ENCODE results near the gene IGSF9B. TPM values are rescaled to one million over a fixed set of nuclear protein-coding genes. Genes with fewer than 3 reads are reported as not detected.

Gene IGSF9B
- total RNA-seq, 1 donor from 2014 or later, result 1.3 TPM

- no peaks in the 10 kb centered on the region for H3K9me3 ChIP-seq (ENCODE audit: low read depth)
- H3K36me3 ChIP-seq, result no peaks in the 10 kb centered on the region
- no peaks in the 10 kb centered on the region for H3K4me1 ChIP-seq
- no peak for DNase-seq (ENCODE audit: low spot score)
- no peaks in the 10 kb centered on the region for H4K20me1 ChIP-seq (ENCODE audit: low read depth)
- no peak overlapping the region for H2AFZ ChIP-seq (replicated peaks)
- H3K36me3 Mint-ChIP-seq, result no peaks in the 10 kb centered on the region
- no peaks in the 10 kb centered on the region for H3K79me2 ChIP-seq (ENCODE audit: low read depth)
- peaks cover 8% of the 10 kb centered on the region for H3K4me1 Mint-ChIP-seq
- H3K9me3 Mint-ChIP-seq, result no peaks in the 10 kb centered on the region
- H3K4me3 ChIP-seq, result no peak overlapping the region
- no peak overlapping the region for H3K4me2 ChIP-seq
- H3K27me3 Mint-ChIP-seq (ENCODE audit: insufficient read depth, low read depth), result peaks cover 9% of the 10 kb centered on the region
- H3K27me3 ChIP-seq, result no peaks in the 10 kb centered on the region
- TF ChIP-seq CTCF (IDR thresholded peaks at IDR 0.05), result no peak
- H3K9ac ChIP-seq, result no peak overlapping the region
- H3F3A ChIP-seq (ENCODE audit: low read depth), result no peaks in the 10 kb centered on the region
- no peak overlapping the region for H3K27ac ChIP-seq
- H3K27ac Mint-ChIP-seq, result peak overlapping the region; percentile 93
- no peak overlapping the region for H3K4me3 Mint-ChIP-seq
Observed at GRCh38 chr11:133988686-133989410, 32.1 kb upstream of the IGSF9B start.

- H3K4me1 Mint-ChIP-seq, result peaks cover 8% of the 10 kb centered on the region
- no peaks in the 10 kb centered on the region for H3K36me3 Mint-ChIP-seq
- Histone ChIP-seq H3K27ac (no peak overlapping the region), H3K79me2 (ENCODE audit: low read depth) (no peaks in the 10 kb centered on the region), H3K4me1 (no peaks in the 10 kb centered on the region), H3K9ac (no peak overlapping the region), H3K4me3 (no peak overlapping the region), H3K36me3 (no peaks in the 10 kb centered on the region), H3K9me3 (ENCODE audit: low read depth) (no peaks in the 10 kb centered on the region), H4K20me1 (ENCODE audit: low read depth) (no peaks in the 10 kb centered on the region), H2AFZ (replicated peaks) (no peak overlapping the region), H3K27me3 (no peaks in the 10 kb centered on the region), H3F3A (ENCODE audit: low read depth) (no peaks in the 10 kb centered on the region), H3K4me2 (no peak overlapping the region)
- TF ChIP-seq EZH2phosphoT487 (IDR thresholded peaks at IDR 0.05), result no peak
- TF ChIP-seq CTCF (IDR thresholded peaks at IDR 0.05), result no peak
- TF ChIP-seq EZH2 (IDR thresholded peaks at IDR 0.05), result no peak
- DNase-seq (ENCODE audit: low spot score), result no peak
- H3K27ac Mint-ChIP-seq, result no peak overlapping the region
- no peaks in the 10 kb centered on the region for H3K9me3 Mint-ChIP-seq
- peaks cover 14% of the 10 kb centered on the region for H3K27me3 Mint-ChIP-seq (ENCODE audit: insufficient read depth, low read depth)
- H3K4me3 Mint-ChIP-seq, result no peak overlapping the region
Observed at GRCh38 chr11:133987171-133987570, 30.4 kb upstream of the IGSF9B start.

- Mint-ChIP-seq H3K4me1 (peaks cover 11% of the 10 kb centered on the region), H3K9me3 (no peaks in the 10 kb centered on the region), H3K27ac (no peak overlapping the region), H3K36me3 (no peaks in the 10 kb centered on the region), H3K4me3 (peak overlapping the region; percentile 24), H3K27me3 (ENCODE audit: insufficient read depth, low read depth) (peaks cover 15% of the 10 kb centered on the region)
- Histone ChIP-seq H3K4me3 (no peak overlapping the region), H3K4me1 (no peaks in the 10 kb centered on the region), H2AFZ (replicated peaks) (no peak overlapping the region), H3K4me2 (no peak overlapping the region), H4K20me1 (ENCODE audit: low read depth) (no peaks in the 10 kb centered on the region), H3F3A (ENCODE audit: low read depth) (no peaks in the 10 kb centered on the region), H3K9me3 (ENCODE audit: low read depth) (no peaks in the 10 kb centered on the region), H3K36me3 (no peaks in the 10 kb centered on the region), H3K9ac (no peak overlapping the region), H3K79me2 (ENCODE audit: low read depth) (no peaks in the 10 kb centered on the region), H3K27ac (no peak overlapping the region), H3K27me3 (no peaks in the 10 kb centered on the region)
- TF ChIP-seq CTCF (IDR thresholded peaks at IDR 0.05) (no peak), EZH2phosphoT487 (IDR thresholded peaks at IDR 0.05) (no peak), EZH2 (IDR thresholded peaks at IDR 0.05) (no peak)
- DNase-seq (ENCODE audit: low spot score), result no peak
Observed at GRCh38 chr11:133985981-133986944, 29.5 kb upstream of the IGSF9B start.

Data from neural progenitor cell (in vitro differentiated cells).